Measurements from ENCODE around the gene CEP112.

Gene CEP112

DNA sequence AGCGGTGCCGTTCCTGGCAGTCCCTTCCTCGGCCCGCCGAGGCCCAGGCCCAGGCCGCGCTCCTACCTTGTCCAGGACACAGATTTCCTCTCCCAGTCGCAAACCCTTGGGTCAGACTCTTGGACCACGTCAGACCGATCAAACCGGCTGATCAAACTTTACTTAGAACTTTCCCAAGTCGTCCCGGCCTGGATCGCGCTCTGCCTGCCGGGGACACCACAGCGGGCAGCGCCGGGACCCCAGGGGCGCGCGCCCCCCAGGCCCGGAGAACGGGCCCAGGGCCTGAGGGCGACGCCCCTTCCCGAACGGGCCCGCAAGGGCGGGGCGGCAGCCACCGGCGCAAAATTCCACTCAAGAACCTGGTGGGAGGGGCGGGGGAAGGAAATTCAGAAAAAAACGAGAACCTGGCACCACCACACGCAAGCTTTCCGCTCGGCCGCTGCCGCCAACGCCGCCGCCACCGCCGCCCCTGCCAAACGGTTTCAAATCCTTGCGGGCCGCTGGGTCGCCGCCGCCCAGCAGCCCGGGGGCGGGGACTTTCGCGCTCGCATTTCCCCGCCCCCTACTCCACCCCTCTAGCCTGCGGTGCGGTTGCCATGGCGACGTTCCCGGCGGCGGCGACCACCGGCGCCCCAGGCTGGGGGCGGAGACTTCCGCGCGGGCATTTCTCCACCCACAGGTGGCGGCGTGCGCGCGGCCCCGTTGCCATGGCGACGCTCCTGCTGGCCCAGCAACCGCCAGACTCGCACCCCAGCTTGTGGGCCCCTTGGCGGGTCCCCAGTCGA, at the start of gene CEP112:
TSS of gene CEP112 (minus strand) at position 541 of the 785 bp plus-strand sequence.
- peak; percentile 78 for DNase-seq

- no peak for DNase-seq
Observed at GRCh38 chr17:66240630-66241029, 48.7 kb upstream of the CEP112 start.

GRCh38 chr17:66240013-66240412, 48.1 kb upstream of the CEP112 start:
- DNase-seq = no peak

- no peak for DNase-seq
Observed at GRCh38 chr17:66235377-66235994, 43.6 kb upstream of the CEP112 start.

DNA sequence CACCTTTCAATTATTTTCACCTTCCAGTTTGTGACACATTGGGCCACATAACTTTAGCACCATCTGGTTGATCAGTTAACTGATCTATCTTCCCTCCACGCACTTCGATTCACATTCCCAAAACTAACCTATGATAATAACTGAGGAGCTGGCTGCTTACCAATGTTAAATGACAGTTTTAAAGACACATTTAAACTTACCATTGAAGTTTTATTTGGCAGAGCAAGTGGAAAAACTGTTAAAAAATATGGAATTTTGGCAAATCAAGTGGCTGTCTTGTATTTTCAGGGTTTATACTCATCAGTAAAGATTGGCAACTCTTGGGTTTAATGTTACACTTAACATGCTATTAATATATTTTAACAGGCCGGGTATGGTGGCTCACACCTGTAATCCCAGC, 42.7 kb upstream of the CEP112 start:
- DNase-seq = no peak

- no peak for DNase-seq
Observed at GRCh38 chr17:66233023-66233753, 41.3 kb upstream of the CEP112 start.

DNA sequence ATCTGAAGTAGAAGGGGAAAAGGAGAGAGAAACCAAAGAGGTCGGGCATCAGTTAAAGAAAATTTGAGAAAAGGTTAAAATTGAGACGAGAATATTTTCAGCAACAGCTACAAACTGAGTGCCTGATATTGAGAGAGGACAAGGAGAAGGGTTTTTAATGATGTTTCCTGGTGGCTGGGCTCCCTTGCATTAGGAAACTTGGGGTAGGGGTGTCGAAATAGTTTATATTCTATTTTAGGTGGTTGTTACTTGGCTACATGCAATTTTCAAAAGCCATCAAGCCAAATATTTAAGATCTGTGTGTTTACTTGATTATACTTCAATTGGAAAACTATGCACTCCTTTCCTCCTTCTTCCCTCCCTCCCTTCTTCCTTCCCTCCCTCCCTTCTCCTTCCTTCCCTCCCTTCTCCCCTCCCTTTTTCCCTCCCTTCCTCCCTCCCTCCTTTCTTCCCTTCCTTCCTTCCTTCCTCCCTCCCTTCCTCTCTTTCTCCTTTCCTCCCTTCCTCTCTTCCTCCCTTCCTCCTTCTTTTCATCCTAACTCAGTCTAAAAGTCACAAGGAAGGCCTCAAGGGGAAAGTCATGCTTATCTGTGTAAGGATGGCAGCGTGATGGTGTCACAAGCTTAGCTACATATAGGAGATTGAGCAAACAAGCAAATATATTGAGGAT, 39.1 kb upstream of the CEP112 start:
- DNase-seq = no peak

- no peak for DNase-seq
Observed at GRCh38 chr17:66229783-66230538, 38.0 kb upstream of the CEP112 start.

GRCh38 chr17:66228887-66229782, 37.2 kb upstream of the CEP112 start, which contains the start of gene APOH:
Gene APOH (minus strand): TSS chr17:66229415. CDS start chr17:66229379, 36 bp downstream.
- DNase-seq = no peak

DNA sequence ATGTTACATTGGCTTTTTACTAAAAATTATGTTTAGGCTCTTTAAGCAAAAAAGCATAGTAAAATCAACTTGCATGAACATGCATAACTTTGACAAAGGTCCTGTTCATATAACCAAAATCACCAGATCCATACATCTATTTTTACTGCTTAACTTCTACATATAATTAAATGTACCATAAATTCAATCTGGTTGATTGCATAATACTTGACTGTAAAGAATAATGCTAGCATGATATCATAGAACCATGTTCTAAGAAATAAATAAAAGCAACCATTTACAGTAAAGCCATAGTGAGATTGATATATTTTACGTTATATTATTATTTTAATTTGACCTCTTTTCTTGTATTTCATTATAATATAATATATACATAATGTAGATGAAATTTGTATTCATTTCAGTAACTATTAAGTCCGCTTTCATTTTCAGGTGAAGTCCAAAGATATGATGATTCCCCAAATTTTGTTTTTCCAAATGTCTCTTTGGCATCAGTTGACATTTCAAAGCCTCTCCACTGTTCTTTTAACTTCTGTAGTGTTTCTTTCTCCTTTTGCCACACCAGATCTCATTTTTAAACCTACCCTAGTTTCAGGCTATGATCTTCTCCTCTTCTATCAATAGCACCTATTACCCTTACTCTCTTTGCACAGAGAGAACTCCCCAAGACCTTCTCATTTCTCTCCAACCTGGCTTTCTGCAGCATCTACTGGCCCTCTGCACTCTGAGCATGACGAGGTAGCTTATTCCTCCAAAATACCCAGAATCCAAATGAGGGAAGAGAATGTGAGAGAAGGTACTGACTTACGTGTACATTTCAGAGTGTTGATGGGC, 35.5 kb upstream of the CEP112 start:
- DNase-seq = no peak

DNA sequence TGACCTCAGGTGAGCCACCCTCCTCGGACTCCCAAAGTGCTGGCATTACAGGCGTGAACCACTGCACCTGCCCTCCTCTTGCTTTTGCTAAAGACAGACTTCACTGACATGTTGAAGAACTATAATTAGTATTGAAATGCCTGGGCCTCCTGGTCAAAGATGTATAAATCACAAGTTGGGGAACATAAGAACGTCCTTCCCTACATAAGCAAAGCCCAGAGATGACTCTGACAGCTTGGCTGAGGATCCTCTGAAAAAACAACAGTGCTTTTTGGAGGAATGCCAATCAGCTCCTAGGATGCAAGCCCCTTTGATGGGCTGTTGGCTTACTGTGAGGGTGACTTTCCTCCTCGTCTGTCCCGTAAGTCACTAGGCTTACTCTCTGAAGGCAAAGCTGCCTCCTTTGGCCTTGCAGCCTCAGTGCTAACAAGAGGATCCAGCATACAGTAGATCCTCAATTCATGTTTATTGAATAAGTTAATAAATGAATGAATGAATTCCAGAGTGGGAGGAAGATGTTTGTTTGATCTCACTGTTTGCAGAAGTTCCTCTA, 30.9 kb upstream of the CEP112 start:
- no peak for DNase-seq

DNA sequence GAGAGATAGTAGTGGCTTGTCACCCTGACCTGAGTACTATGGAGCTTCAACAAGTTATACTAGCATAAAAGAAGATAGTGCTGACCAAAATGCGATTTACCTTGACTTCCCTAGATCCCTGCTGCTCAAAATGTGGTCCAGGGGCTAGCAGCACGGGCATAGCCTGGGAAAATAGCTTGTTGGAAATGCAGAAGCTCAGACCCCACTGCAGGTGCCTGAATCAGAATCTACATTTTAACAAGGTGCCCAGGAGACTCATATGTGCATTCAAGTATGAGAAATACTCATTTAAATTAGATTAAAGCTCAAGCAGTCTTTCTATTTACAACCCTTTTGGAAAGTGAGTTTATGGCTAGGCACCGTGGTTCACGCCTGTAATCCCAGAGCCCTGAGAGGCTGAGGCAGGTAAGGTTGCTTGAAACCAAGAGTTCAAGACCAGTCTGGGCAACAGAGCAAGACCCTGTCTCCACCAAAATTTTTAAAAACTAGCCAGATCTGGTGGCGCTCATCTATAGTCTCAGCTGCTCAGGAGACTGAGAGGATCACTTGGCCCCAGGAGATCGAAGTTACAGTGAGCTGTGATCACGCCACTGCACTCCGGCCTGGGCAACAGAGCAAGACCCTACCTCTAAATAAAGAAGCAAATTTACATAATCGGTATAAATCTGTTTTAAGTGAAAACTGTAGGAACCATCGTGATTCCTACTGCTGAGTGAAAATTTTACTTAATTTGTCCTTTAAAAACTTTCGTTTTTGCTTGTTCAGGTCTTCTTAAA, 30.0 kb upstream of the CEP112 start:
- DNase-seq = no peak

- DNase-seq = no peak
Observed at GRCh38 chr17:66221343-66221742, 29.4 kb upstream of the CEP112 start.

- no peak for DNase-seq
Observed at GRCh38 chr17:66220079-66220835, 28.3 kb upstream of the CEP112 start.

- no peak for DNase-seq
Observed at GRCh38 chr17:66215529-66215911, 23.6 kb upstream of the CEP112 start.

DNA sequence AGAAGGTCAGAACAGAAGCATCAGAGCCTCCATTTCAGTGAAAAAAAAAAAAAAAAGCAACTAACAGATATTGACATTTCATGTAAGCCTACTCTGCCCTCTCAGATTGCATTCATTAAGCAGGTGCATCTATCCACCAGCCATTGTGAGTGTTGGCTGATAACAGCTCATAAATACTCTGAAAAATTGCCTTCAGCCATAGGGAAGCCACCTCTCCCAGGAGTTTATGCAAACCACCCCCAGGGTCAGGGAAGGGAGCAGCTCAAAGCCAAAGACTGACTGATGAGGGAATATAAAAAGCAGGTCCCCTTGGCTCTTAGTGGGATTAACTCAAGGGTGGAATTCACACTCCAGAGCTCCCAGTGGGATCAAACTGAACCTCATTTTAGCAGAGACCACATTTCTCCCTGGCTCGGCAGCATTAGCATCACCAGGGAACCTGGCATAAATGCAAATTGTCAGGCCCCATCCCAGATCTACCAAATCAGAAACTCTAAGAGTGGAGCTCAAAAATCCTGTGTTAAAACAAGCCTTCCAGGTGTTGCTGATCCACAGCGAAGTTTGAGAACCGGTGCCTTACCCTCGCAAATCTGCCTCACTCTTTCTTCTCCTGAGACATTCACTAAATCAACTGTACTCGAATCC, 23.1 kb upstream of the CEP112 start:
- DNase-seq = no peak

GRCh38 chr17:66211047-66211810, 19.3 kb upstream of the CEP112 start:
- no peak for DNase-seq

Measured in T1000 (cell line).